Nucleus accumbens (tissue), 56 donors: Measurements from ENCODE around the gene PHC3.
A peak's percentile ranks its signal among the peaks of the same experiment; 100 is the strongest.

ENCODE experiments used
- DNase-seq, 56 donors: peaks; one replicate each; lab custom pipeline; 2025; lab: John Stamatoyannopoulos, UW

The PHC3 gene

DNA sequence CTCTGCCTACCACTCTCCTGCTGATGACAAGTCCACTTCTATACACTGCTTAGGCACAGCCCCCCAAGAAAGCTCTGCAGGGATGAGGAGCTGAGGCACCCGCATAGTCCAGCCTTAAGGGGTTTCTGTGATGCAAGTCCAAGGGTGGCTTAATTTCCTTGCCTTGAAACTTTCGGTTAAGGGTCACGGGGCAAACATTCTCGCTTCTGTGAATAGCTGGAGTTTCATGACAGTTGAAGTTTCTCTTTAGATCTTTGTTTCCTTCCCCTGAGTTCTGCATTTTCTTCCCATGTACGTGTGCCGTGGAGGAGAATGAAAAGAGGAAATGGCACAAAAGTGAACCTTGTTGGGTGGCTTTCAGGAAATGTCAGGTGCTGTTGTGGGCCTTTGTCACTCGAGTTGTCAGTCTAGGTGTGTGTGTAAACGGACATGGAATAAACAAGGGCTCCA, 136.7 kb downstream of the PHC3 start:
- peak in 3 of 56 donors; percentile 16 to 28 (median 23) for DNase-seq

DNA sequence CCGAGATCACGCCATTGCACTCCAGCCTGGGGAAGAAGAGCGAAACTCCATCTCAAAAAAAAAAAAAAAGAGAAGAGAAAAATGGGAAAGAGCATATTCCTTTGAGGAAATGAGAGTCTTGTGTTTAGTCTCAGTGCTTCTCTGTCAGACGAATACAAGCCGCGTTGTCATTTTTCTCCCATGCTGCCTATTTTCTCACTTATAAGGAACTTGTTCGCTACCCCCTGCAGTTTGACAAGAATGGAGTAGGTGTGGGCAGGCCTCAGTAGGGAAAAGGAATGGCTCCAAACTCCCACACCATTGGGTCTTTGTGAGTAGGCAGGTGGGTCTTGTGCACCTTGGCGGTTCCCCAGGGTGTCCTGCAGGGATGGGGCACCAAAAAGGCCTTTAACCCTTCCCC, 137.3 kb downstream of the PHC3 start:
- DNase-seq, result peak in 1 of 56 donors; percentile 3

DNA sequence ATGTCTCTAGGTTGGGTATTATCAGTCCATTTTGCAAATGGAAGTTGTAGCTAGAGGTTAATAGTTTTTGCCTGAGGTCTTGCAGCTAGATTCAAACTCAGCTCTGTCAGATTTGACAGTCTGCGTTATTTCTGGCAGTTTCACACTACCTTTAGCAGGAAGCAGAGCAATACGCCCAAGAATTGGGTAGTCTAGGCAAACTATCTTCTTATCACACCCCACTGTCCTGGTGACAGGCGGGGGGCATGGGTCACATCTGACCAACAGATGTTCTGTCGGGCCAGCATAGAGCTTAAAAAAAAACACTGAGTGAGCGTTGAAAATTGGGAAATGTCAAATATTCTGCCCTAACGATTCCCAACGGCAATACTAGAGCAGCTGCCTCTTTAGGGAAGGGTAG, 138.0 kb downstream of the PHC3 start:
- DNase-seq, result no peak

DNA sequence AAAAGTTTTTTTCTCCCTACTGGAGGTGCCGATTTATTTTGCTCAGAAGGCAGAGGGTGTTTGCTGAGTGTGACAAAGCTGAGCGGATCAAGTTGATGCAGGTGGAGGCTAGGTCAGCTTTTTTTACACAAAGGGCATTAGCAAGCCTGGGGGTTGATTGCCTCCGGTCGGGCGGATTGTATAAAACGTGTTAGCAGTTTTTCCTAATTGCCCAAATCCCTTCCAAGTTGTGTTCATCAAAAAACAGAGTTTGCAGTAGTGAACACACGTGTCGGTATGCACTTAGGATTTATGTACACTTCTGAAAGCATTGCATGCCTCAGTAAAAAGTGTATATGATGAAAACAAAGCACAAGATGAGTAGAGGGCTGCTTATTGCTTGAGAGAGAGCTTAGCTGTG, 141.1 kb downstream of the PHC3 start:
- DNase-seq, result no peak

DNA sequence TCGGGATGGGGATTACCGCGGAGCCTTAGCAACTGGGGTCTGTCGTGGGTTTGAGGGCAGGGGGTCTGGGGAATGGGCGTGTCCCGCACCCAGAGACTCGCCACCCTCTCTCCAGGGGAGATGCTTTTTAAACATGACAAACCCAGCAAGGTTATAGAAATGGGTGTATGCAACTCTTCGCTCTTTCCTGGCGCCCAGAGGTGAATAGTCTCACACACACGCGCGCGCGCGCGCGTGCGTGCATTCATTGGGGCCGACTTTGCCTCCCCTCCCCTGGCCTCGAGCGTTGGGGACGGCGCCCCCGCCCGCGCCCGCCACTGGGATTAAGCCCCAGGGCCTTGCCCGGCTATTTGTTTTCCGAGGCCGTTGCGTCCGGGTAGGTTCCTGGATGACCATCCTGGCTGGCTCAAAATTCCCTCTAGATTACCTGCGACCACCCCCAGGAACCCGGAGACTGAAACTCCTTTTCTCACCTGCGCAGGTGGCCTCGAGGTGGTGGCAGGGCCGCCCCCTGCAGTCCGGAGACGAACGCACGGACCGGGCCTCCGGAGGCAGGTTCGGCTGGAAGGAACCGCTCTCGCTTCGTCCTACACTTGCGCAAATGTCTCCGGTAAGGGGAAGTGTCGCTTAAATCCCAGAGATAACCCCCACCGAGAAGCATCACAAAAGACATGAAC, 143.0 kb downstream of the PHC3 start:
- DNase-seq, result peak in 3 of 56 donors; percentile 4 to 11 (median 5)
